GM12878 (cell line): ENCODE results near the gene SBF2. TPM values are rescaled to one million over a fixed set of nuclear protein-coding genes. Genes with fewer than 3 reads are reported as not detected.

Experiments
- BACH1 ChIP-seq: fragments of 450-650 bp; IDR thresholded peaks from 2 replicates; pipeline ENCODE4 v1.6.1; 2017; ENCODE audit warnings: mild to moderate bottlenecking, borderline replicate concordance
- ETV6 ChIP-seq, 2 experiments: fragments of 450-650 bp in 1 of 2; IDR thresholded peaks in 1 of 2; conservative IDR thresholded peaks in 1 of 2; 2 replicates each; pipeline ENCODE4 v1.6.1; 2014; ENCODE audit warnings: antibody characterized with exemption in 1 of 2, borderline replicate concordance in 1 of 2, low read depth in 1 of 2, mild to moderate bottlenecking in 1 of 2, moderate library complexity in 1 of 2
- JUND ChIP-seq: IDR thresholded peaks from 2 replicates; pipeline ENCODE4 v1.6.1; 2012; ENCODE audit warnings: low read depth, mild to moderate bottlenecking, low read length, improper control_type of control experiment, moderate library complexity
- MEF2A ChIP-seq: IDR thresholded peaks from 2 replicates; pipeline ENCODE4 v1.6.1; 2011; ENCODE audit warnings: low read depth, mild to moderate bottlenecking, low read length, moderate library complexity; ENCODE audit not compliant: insufficient read depth
- NR2C1 ChIP-seq: fragments of 450-650 bp; IDR thresholded peaks from 2 replicates; pipeline ENCODE4 v1.6.1; 2017; ENCODE audit warnings: antibody characterized with exemption, mild to moderate bottlenecking, moderate library complexity
- RELA ChIP-seq: fragments of 450-650 bp; IDR thresholded peaks from 2 replicates; pipeline ENCODE4 v1.8.0; 2014; ENCODE audit warnings: borderline replicate concordance; ENCODE audit not compliant: partially characterized antibody
- SIX5 ChIP-seq: IDR thresholded peaks from 2 replicates; pipeline ENCODE4 v1.6.1; 2011; ENCODE audit warnings: mild to moderate bottlenecking, low read depth, low read length, moderate library complexity; ENCODE audit not compliant: severe bottlenecking
- TAF1 ChIP-seq: IDR thresholded peaks from 2 replicates; pipeline ENCODE4 v1.6.1; 2011; ENCODE audit warnings: mild to moderate bottlenecking, low read depth, low read length, borderline replicate concordance
- polyA plus RNA-seq, 11 experiments: library from polyadenylated mRNA; depleted of rRNA in 4 of 11; unstranded in 6 of 11; stranded (reverse) in 5 of 11; fragments of >200 nt; fragmentation: Nextera tagmentation in 4 of 11; fragmentation: Illumina TruSeq in 1 of 11; extraction: Ambion mirVana in 4 of 11; extraction: Trizol in 1 of 11; gene quantifications; 1 replicate in 1 of 11; 2 replicates in 10 of 11; pipeline versions ENCODE4 v1.2.1 to v1.2.3, GENCODE V29; 2011 to 2016; ENCODE audit warnings: inconsistent platforms in 2 of 11, missing spikeins in 2 of 11, low read depth in 1 of 11
- total RNA-seq, 4 experiments: library from RNA; depleted of rRNA in 3 of 4; stranded (reverse); fragments of >200 nt in 3 of 4; fragmentation: Illumina TruSeq in 1 of 4; extraction: Trizol in 1 of 4; gene quantifications; 2 replicates each; pipeline versions ENCODE4 v1.2.1 to v1.2.3, GENCODE V29; 2013 to 2021
- TF ChIP-seq, protein P1 (sequence below): IDR thresholded peaks from 2 replicates; pipeline ENCODE4 v1.6.1; 2012; ENCODE audit warnings: mild to moderate bottlenecking, low read depth, low read length
- TF ChIP-seq, protein P2 (sequence below): IDR thresholded peaks from 2 replicates; pipeline ENCODE4 v1.6.1; 2012; ENCODE audit warnings: low read length, inconsistent platforms
- TF ChIP-seq, protein P3 (sequence below): fragments of 150-350 bp; IDR thresholded peaks from 2 replicates; pipeline ENCODE4 v1.6.1; 2014; ENCODE audit warnings: mild to moderate bottlenecking, low read depth, low read length
- TF ChIP-seq, protein P4 (sequence below): IDR thresholded peaks from 2 replicates; pipeline ENCODE4 v1.6.1; 2011; ENCODE audit warnings: mild to moderate bottlenecking, low read depth, low read length, moderate library complexity; ENCODE audit not compliant: insufficient replicate concordance

Gene SBF2
- total and polyA plus RNA-seq, 10 of the 15 experiments (the other 5 are each of a cell fraction or from before 2014, with no cell fraction given): 0.24 to 2.3 (median 1.1) TPM

DNA sequence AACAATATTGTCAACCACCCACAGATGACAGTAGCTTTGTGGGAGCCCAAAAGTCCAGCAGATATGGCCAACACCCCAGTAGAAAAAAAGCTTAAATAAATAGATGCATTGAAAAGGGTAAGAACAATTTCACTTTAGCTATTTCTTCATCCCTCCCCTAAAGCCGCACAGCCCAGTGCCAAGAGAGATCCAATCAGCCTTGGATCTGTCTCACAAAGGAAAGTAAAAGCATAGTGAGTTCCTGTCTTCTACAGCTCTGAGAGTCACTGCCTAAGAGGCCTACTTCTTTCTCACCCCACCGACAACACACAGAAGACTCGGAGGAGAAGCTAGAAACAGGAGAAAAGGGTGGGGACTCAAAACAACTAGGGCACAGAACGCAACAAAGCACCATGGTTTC lies 196.4 kb downstream of the SBF2 start (continued):
- TF ChIP-seq TAF1 (no peak), RELA (no peak), SIX5 (no peak), ETV6 (conservative IDR thresholded peaks at IDR 0.05 in 1 of 2, IDR thresholded peaks at IDR 0.05 in 1 of 2; ENCODE audit: borderline replicate concordance in 1 of 2, low read depth in 1 of 2) (no peak), JUND (no peak), MEF2A (no peak), BACH1 (no peak), NR2C1 (no peak)
- TF ChIP-seq, protein P1, sequence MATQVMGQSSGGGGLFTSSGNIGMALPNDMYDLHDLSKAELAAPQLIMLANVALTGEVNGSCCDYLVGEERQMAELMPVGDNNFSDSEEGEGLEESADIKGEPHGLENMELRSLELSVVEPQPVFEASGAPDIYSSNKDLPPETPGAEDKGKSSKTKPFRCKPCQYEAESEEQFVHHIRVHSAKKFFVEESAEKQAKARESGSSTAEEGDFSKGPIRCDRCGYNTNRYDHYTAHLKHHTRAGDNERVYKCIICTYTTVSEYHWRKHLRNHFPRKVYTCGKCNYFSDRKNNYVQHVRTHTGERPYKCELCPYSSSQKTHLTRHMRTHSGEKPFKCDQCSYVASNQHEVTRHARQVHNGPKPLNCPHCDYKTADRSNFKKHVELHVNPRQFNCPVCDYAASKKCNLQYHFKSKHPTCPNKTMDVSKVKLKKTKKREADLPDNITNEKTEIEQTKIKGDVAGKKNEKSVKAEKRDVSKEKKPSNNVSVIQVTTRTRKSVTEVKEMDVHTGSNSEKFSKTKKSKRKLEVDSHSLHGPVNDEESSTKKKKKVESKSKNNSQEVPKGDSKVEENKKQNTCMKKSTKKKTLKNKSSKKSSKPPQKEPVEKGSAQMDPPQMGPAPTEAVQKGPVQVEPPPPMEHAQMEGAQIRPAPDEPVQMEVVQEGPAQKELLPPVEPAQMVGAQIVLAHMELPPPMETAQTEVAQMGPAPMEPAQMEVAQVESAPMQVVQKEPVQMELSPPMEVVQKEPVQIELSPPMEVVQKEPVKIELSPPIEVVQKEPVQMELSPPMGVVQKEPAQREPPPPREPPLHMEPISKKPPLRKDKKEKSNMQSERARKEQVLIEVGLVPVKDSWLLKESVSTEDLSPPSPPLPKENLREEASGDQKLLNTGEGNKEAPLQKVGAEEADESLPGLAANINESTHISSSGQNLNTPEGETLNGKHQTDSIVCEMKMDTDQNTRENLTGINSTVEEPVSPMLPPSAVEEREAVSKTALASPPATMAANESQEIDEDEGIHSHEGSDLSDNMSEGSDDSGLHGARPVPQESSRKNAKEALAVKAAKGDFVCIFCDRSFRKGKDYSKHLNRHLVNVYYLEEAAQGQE: no peak
- TF ChIP-seq, protein P2, sequence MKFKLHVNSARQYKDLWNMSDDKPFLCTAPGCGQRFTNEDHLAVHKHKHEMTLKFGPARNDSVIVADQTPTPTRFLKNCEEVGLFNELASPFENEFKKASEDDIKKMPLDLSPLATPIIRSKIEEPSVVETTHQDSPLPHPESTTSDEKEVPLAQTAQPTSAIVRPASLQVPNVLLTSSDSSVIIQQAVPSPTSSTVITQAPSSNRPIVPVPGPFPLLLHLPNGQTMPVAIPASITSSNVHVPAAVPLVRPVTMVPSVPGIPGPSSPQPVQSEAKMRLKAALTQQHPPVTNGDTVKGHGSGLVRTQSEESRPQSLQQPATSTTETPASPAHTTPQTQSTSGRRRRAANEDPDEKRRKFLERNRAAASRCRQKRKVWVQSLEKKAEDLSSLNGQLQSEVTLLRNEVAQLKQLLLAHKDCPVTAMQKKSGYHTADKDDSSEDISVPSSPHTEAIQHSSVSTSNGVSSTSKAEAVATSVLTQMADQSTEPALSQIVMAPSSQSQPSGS: no peak
- TF ChIP-seq, protein P3, sequence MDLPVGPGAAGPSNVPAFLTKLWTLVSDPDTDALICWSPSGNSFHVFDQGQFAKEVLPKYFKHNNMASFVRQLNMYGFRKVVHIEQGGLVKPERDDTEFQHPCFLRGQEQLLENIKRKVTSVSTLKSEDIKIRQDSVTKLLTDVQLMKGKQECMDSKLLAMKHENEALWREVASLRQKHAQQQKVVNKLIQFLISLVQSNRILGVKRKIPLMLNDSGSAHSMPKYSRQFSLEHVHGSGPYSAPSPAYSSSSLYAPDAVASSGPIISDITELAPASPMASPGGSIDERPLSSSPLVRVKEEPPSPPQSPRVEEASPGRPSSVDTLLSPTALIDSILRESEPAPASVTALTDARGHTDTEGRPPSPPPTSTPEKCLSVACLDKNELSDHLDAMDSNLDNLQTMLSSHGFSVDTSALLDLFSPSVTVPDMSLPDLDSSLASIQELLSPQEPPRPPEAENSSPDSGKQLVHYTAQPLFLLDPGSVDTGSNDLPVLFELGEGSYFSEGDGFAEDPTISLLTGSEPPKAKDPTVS: no peak
- TF ChIP-seq, protein P4, sequence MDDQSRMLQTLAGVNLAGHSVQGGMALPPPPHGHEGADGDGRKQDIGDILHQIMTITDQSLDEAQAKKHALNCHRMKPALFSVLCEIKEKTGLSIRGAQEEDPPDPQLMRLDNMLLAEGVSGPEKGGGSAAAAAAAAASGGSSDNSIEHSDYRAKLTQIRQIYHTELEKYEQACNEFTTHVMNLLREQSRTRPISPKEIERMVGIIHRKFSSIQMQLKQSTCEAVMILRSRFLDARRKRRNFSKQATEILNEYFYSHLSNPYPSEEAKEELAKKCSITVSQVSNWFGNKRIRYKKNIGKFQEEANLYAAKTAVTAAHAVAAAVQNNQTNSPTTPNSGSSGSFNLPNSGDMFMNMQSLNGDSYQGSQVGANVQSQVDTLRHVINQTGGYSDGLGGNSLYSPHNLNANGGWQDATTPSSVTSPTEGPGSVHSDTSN: no peak
